DOHH2 (cell line): Measurements from ENCODE around the gene TUBB4B.
A peak's percentile ranks its signal among the peaks of the same experiment; 100 is the strongest.

ENCODE experiments used
- H3F3A ChIP-seq: fragments of 200-600 bp; sonication (generic), shearing (Covaris generic); 2 replicates; pipeline ENCODE4 v1.6.0; 2016; ENCODE audit warnings: antibody characterized with exemption, mild to moderate bottlenecking; ENCODE audit not compliant: control insufficient read depth, insufficient read depth
- H3K27ac ChIP-seq: fragments of 200-600 bp; sonication (generic); 2 replicates; pipeline ENCODE4 v1.5.1; 2014; ENCODE audit warnings: low read depth, mild to moderate bottlenecking, low read length, moderate library complexity
- H3K27me3 ChIP-seq: fragments of 200-600 bp; sonication (generic); 2 replicates; pipeline ENCODE4 v1.6.1; 2014; ENCODE audit warnings: mild to moderate bottlenecking, low read length, mixed read lengths; ENCODE audit not compliant: control insufficient read depth
- H3K36me3 ChIP-seq: fragments of 200-600 bp; sonication (generic); 2 replicates; pipeline ENCODE4 v1.6.1; 2014; ENCODE audit warnings: mild to moderate bottlenecking, low read length, moderate library complexity, mixed read lengths; ENCODE audit not compliant: control insufficient read depth
- H3K4me1 ChIP-seq: fragments of 200-600 bp; sonication (generic); 2 replicates; pipeline ENCODE4 v1.6.1; 2014; ENCODE audit warnings: mild to moderate bottlenecking, low read length, mixed read lengths; ENCODE audit not compliant: control insufficient read depth
- H3K4me2 ChIP-seq: fragments of 200-600 bp; sonication (generic); 2 replicates; pipeline ENCODE4 v1.6.0; 2014; ENCODE audit warnings: mild to moderate bottlenecking, low read length, moderate library complexity
- H3K4me3 ChIP-seq: fragments of 200-600 bp; sonication (generic); 2 replicates; pipeline ENCODE4 v1.5.1; 2014; ENCODE audit warnings: mild to moderate bottlenecking, low read length, mixed read lengths
- H3K79me2 ChIP-seq: fragments of 200-600 bp; sonication (generic); 2 replicates; pipeline ENCODE4 v1.6.1; 2014; ENCODE audit warnings: mild to moderate bottlenecking, low read length, mixed read lengths; ENCODE audit not compliant: control insufficient read depth
- H3K9me2 ChIP-seq: fragments of 200-600 bp; sonication (generic); replicated peaks from 2 replicates; pipeline ENCODE4 v1.6.1; 2014; ENCODE audit warnings: mild to moderate bottlenecking, low read length, mixed read lengths; ENCODE audit not compliant: control insufficient read depth
- H3K9me3 ChIP-seq: fragments of 200-600 bp; sonication (generic); 2 replicates; pipeline ENCODE4 v1.6.1; 2014; ENCODE audit warnings: antibody characterized with exemption, low read length, mixed read lengths; ENCODE audit not compliant: control insufficient read depth, insufficient read depth
- H4K20me1 ChIP-seq: fragments of 200-600 bp; sonication (generic); 2 replicates; pipeline ENCODE4 v1.6.0; 2014; ENCODE audit warnings: low read depth, mild to moderate bottlenecking, antibody characterized with exemption, low read length, moderate library complexity; ENCODE audit not compliant: control insufficient read depth, insufficient read depth
- EZH2phosphoT487 ChIP-seq: fragments of 200-600 bp; sonication (generic); IDR thresholded peaks from 2 replicates; pipeline ENCODE4 v1.6.1; 2017; ENCODE audit warnings: borderline replicate concordance, mild to moderate bottlenecking, antibody characterized with exemption, low read length, moderate library complexity, mixed read lengths
- TF ChIP-seq, protein P1 (sequence below): fragments of 200-600 bp; sonication (generic); IDR thresholded peaks from one replicate; pipeline ENCODE4 v1.5.1; 2014; ENCODE audit warnings: antibody characterized with exemption, mild to moderate bottlenecking, low read depth, low read length; ENCODE audit not compliant: poor library complexity, severe bottlenecking

Gene TUBB4B

DNA sequence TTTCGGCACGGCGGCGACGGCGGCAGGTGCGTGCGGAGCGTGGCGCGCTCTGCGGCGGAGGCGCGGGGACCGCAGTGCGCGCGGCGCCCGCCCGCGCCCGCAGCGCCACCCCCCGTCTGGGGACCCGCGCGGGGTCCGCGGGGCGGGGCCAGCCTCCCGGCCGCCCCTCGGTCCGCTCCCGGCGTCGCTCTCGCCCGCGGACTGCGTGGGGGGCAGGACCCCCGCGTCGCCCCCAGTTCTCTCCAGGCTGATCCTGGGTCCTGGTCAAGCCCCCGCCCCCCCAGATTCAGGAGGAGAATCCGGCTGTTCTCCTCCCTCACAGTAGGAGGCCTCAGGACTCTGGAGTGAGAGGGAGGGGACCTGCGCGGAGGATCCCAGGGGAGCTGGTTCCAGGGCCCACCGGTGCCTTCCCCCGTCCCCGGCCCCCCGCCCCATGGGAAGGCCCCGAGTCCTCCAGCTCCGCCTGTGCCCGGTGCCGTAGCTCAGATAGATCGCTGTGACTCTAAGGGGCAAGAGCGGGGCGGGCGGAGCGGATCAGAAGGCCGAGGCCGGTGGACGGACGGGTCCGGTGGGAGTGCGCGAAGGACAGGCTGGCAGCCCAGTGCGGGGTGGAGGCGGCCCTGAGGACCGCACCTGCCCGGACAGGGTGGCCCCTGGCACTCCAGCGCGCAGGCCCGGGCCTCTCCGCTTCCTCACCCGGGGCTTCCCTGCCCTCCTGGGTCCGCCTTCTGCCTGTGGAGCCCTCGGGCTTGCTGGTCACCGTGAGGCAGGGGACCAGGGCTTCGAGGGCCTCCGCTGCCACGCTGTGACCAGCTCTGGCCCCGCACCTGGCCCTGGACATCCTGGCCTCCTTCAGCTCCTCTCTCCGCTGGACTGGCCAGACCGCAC, 18.7 kb upstream of the TUBB4B start, which contains the start of gene RNF208:
TSS of gene RNF208 (minus strand) at position 51 of the 888 bp plus-strand sequence. CDS start 1,028 bp downstream, outside the sequence.
- Histone ChIP-seq H3K27ac (no peak within 1 kb of the TSS), H3K9me3 (no peaks in the 10 kb centered on the region), H3K9me2 (no peaks in the 10 kb centered on the region), H4K20me1 (no peaks in the 10 kb centered on the region), H3K27me3 (no peaks in the 10 kb centered on the region), H3K4me3 (peak within 1 kb of the TSS; percentile 99), H3K4me1 (peaks cover 32% of the 10 kb centered on the region), H3K79me2 (peaks cover 5% of the 10 kb centered on the region), H3K4me2 (peak within 1 kb of the TSS; percentile 99), H3K36me3 (peaks cover 3% of the 10 kb centered on the region; the same call in 1 of the 2 replicates), H3F3A (peaks cover 6% of the 10 kb centered on the region)
- TF ChIP-seq EZH2phosphoT487 = no peak
- TF ChIP-seq, protein P1, sequence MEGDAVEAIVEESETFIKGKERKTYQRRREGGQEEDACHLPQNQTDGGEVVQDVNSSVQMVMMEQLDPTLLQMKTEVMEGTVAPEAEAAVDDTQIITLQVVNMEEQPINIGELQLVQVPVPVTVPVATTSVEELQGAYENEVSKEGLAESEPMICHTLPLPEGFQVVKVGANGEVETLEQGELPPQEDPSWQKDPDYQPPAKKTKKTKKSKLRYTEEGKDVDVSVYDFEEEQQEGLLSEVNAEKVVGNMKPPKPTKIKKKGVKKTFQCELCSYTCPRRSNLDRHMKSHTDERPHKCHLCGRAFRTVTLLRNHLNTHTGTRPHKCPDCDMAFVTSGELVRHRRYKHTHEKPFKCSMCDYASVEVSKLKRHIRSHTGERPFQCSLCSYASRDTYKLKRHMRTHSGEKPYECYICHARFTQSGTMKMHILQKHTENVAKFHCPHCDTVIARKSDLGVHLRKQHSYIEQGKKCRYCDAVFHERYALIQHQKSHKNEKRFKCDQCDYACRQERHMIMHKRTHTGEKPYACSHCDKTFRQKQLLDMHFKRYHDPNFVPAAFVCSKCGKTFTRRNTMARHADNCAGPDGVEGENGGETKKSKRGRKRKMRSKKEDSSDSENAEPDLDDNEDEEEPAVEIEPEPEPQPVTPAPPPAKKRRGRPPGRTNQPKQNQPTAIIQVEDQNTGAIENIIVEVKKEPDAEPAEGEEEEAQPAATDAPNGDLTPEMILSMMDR = no peak

DNA sequence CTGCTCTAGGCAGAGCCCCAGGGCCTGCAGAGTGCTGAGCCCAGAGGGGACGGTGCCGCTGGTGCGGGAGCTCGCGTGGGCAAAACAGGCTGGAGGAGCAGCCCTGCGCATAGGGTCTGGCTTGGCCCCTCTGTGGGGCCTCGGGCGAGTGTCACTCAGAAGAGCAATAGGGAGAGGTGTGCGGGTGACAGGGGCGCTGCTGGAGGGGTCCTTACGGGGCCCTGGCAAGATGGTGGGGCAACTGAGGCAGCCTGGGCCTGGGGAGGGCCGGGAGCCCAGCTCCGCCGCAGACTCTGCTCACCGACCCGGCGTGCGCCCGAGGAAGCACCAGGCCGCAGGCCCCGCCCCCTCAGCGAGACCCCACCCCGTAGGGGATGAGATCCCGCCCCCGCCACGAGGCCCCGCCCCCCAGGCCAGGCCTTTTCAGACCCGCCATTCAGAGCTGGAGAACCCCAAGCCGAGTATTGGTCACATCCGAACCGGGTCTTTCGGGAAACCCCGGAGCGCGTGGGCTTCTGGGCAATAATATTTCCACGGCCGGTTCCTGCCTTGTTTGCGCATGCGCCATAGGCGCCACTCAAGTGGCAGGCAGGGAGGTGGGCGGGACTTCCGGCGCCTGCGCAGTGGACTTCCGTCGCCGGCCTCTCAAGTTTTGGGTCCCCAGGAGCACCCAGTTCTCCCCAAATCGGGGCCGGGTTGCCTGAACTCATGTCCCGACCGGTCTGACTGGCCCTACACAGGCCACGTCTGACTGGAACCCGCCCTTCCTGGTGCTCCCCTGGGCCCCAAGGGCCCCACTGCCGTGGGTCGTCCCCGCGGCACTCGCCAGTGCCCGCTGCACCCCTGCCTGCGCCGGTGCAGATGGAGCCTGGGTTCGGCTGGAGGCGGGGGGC, 17.8 kb upstream of the TUBB4B start:
- peak overlapping the region; percentile 99 for H3K4me3 ChIP-seq
- peaks cover 35% of the 10 kb centered on the region for H3K4me1 ChIP-seq
- no peaks in the 10 kb centered on the region for H4K20me1 ChIP-seq
- TF ChIP-seq EZH2phosphoT487 = no peak
- TF ChIP-seq, protein P1 = no peak
- peak overlapping the region; percentile 99 for H3K4me2 ChIP-seq
- H3K27ac ChIP-seq = peak overlapping the region; percentile 68
- H3K79me2 ChIP-seq = peaks cover 5% of the 10 kb centered on the region
- H3F3A ChIP-seq = peaks cover 6% of the 10 kb centered on the region
- H3K9me3 ChIP-seq = no peaks in the 10 kb centered on the region
- no peaks in the 10 kb centered on the region for H3K9me2 ChIP-seq
- no peaks in the 10 kb centered on the region for H3K27me3 ChIP-seq
- no peaks in the 10 kb centered on the region; the same call in 1 of the 2 replicates for H3K36me3 ChIP-seq

DNA sequence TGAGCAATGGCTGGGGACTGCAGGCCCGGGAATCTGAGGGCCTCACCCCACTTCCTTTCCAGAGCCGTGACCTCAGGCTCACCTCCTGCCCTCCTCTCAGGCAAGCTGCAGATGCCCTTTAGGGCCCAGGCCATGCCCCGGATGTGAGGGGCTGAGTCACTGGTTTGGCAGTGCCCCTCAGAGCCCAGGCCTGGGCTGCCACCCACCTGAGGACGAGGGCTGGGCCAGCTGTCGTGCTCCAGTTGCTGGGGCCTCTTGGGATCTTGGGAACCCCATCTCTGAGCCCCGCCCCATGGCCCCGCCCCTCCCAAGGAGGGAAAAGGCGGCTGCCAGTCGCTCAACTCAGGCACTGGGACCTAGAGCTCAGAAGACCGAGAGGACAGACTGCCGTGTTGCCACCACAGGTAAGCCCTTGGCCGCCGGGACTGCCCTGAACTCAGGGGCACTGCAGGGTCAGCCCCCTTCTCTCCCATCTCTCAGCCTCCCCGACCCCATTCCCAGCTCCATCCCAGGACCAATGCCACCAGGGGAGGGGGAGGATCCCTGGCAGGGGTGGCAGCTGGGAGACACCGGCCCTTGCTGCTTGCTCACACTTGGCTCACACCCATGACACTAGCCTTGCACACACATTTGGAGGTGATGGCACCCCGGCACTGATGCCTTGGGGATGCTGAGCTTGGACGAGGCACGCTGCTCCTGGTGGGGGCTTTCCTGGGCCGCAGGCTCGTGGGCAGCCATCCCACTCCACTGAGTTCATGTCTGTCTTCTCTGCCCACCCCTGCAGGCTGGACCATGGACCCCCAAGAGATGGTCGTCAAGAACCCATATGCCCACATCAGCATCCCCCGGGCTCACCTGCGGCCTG, 16.0 kb upstream of the TUBB4B start, which contains the start of gene CYSRT1:
TSS of gene CYSRT1 (plus strand) at position 345 of the 865 bp plus-strand sequence. CDS start at position 793, 448 bp downstream.
- H3K79me2 ChIP-seq = peaks cover 5% of the 10 kb centered on the region
- H3K27me3 ChIP-seq = peaks cover 9% of the 10 kb centered on the region
- no peaks in the 10 kb centered on the region for H3K36me3 ChIP-seq
- peak within 1 kb of the TSS; percentile 99 for H3K4me3 ChIP-seq
- H3K27ac ChIP-seq = peak within 1 kb of the TSS; percentile 68
- no peaks in the 10 kb centered on the region for H3K9me2 ChIP-seq
- peaks cover 6% of the 10 kb centered on the region for H3F3A ChIP-seq
- H3K4me2 ChIP-seq = peak within 1 kb of the TSS; percentile 97
- TF ChIP-seq, protein P1 = no peak
- TF ChIP-seq EZH2phosphoT487 = no peak
- no peaks in the 10 kb centered on the region for H4K20me1 ChIP-seq
- H3K4me1 ChIP-seq = peaks cover 35% of the 10 kb centered on the region
- no peaks in the 10 kb centered on the region for H3K9me3 ChIP-seq
